Posterior vena cava (tissue), 2 donors: ENCODE data around the gene PIGX. TPM values are rescaled to one million over a fixed set of nuclear protein-coding genes. Genes with fewer than 3 reads are reported as not detected.

ENCODE experiments used
- total RNA-seq, 2 donors: library from RNA; stranded (reverse); fragmentation: NEBNext Ultra II Directional; extraction: Animal tissue kit (Norgen Biotek cat#: 25700); gene quantifications; one replicate each; pipeline ENCODE4 v1.2.1, GENCODE V29; 2021
- donor health status: DM: yes; HTN: yes; CAD: no.
- donor health status: DM: yes; HTN: yes; CAD: no.

PIGX gene
- total RNA-seq, 2 donors from 2014 or later, result 23.9 to 24.1 TPM

Other genes starting within 250 kb of the PIGX start
- 10 to 100 TPM; 19.9 to 24.6 TPM for gene RNF168, start 208.6 kb upstream of the PIGX start, total RNA-seq
- not detected for gene SMCO1, start 197.0 kb upstream of the PIGX start, total RNA-seq
- 10 to 100 TPM in 1 of 2 donors, 1 to 10 TPM in 1; 8.1 to 10.3 TPM for gene WDR53, start 143.8 kb upstream of the PIGX start, total RNA-seq
- gene FBXO45, start 143.7 kb upstream of the PIGX start, total RNA-seq, result 10 to 100 TPM in 1 of 2 donors, 1 to 10 TPM in 1; 7.5 to 11.3 TPM
- 10 to 100 TPM in 1 of 2 donors, 1 to 10 TPM in 1; 8.0 to 10.6 TPM for gene NRROS, start 72.7 kb upstream of the PIGX start, total RNA-seq
- gene CEP19, start 127 bp upstream of the PIGX start, total RNA-seq, result 1 to 10 TPM in 1 of 2 donors, under 1 TPM in 1; 0.69 to 1.3 TPM
- gene PAK2, start 27.5 kb downstream of the PIGX start, total RNA-seq, result 10 to 100 TPM; 39.7 to 57.9 TPM
- gene SENP5, start 155.5 kb downstream of the PIGX start, total RNA-seq, result 10 to 100 TPM; 26.5 to 35.9 TPM
- 10 to 100 TPM; 42.8 to 44.6 TPM for gene NCBP2, start 230.2 kb downstream of the PIGX start, total RNA-seq